ENCODE data around the gene IQCH.
A peak's percentile ranks its signal among the peaks of the same experiment; 100 is the strongest.
"Not testable (repeated sequence)": the region's sequence is repeated elsewhere in the genome, so short reads cannot be mapped to it uniquely, and the experiment has no call there.

IQCH gene

GRCh38 chr15:67422296-67422695 lies 167.7 kb downstream of the IQCH start:
- Histone ChIP-seq H3K27me3 (ENCODE audit: insufficient read depth, low read depth, severe bottlenecking) (no peaks in the 10 kb centered on the region), H3K4me3 (ENCODE audit: low read depth, low read length) (no peak overlapping the region), H3K27ac (no peak overlapping the region), H3K9me3 (ENCODE audit: severe bottlenecking) (no peaks in the 10 kb centered on the region), H3K36me3 (no peaks in the 10 kb centered on the region)
- peak; percentile 26; the same call in 1 of the 2 replicates for TF ChIP-seq CTCF (IDR thresholded peaks at IDR 0.05; ENCODE audit: low read depth, low read length)
- DNase-seq = no peak

DNA sequence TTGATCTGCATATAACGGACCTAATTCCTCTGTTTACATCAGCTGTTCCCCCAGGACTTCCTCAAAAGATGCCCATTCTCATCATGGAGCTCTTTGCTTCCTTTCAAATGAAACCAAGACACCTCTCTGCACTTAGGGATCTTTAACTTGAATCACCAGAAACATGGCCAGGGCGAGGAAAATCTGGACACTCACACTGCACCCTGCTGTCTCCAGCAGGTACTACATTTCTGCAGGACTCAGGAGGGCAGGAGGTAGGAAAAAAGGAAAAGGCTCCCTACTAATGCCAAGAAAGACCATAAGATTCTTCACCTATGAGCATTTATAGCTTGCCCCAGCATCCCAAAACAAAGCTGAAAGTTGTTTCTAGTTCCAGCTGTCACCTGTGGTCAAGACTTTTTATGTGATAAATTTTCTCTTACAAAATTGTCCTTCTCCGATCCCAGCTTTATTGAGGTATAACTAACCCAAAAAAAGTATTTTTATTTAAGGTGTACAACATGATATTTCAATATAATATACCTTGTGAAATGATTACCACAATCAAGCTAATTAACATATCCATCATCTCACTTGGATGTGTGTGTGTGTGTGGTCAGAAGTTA lies 179.0 kb downstream of the IQCH start:
- Histone ChIP-seq H3K36me3 (no peaks in the 10 kb centered on the region), H3K4me3 (ENCODE audit: low read depth, low read length) (no peak overlapping the region), H3K9me3 (ENCODE audit: severe bottlenecking) (no peaks in the 10 kb centered on the region), H3K27ac (no peak overlapping the region), H3K27me3 (ENCODE audit: insufficient read depth, low read depth, severe bottlenecking) (no peaks in the 10 kb centered on the region)
- DNase-seq = peak; percentile 54
- peak; percentile 73 for TF ChIP-seq CTCF (IDR thresholded peaks at IDR 0.05; ENCODE audit: low read depth, low read length)

DNA sequence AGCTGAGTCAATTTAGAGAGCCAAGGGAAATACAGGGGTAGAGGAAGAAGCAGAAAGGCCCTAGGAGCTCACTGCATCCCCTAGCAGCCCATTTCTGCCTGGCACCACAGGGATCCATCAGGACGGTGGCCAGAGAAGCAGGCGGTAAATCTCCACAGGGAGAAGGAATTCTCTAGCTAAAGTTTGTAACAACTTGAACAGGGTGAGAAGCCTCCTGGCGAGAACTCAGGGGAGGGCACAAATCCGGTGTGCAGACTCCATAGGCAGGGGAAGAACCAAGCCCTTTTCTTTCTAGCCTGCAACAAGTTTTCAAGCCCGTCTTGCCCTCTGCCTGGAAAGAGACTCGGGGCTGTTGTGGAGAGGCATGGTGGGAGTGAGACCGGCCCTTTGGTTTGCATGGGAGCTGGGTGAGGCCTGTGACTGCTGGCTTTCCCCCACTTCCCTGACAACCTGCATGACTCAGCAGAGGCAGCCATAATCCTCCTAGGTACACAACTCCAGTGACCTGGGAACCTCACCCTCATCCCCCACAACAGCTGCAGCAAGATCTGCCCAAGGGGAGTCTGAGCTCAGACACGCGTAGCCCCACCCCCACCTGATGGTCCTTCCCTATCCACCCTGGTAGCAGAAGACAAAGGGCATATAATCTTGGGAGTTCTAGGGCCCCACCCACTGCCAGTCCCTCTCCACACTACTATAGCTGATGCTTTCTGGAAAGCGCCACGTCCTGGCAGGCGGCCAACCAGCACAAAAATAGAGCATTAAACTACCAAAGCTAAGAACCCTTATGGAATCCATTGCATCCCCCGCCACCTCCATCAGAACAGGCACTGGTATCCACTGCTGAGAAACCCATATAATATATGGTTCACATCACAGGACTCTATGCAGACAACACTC lies 182.0 kb downstream of the IQCH start:
- H3K9me3 ChIP-seq (ENCODE audit: severe bottlenecking); H3K36me3 ChIP-seq; H3K27ac ChIP-seq; H3K4me3 ChIP-seq (ENCODE audit: low read depth, low read length); H3K27me3 ChIP-seq (ENCODE audit: insufficient read depth, low read depth, severe bottlenecking): not testable (repeated sequence)
- peak; percentile 55 for DNase-seq

GRCh38 chr15:67444100-67444499 lies 189.5 kb downstream of the IQCH start:
- Histone ChIP-seq H3K27me3 (ENCODE audit: insufficient read depth, low read depth, severe bottlenecking) (no peaks in the 10 kb centered on the region), H3K27ac (no peak overlapping the region), H3K36me3 (no peaks in the 10 kb centered on the region), H3K9me3 (ENCODE audit: severe bottlenecking) (no peaks in the 10 kb centered on the region), H3K4me3 (ENCODE audit: low read depth, low read length) (no peak overlapping the region)
- TF ChIP-seq CTCF (IDR thresholded peaks at IDR 0.05; ENCODE audit: low read depth, low read length) = no peak
- DNase-seq = no peak

GRCh38 chr15:67446449-67446848 lies 191.9 kb downstream of the IQCH start:
- H3K4me3 ChIP-seq (ENCODE audit: low read depth, low read length) = no peak overlapping the region
- H3K36me3 ChIP-seq = no peaks in the 10 kb centered on the region
- TF ChIP-seq CTCF (IDR thresholded peaks at IDR 0.05; ENCODE audit: low read depth, low read length) = no peak
- no peaks in the 10 kb centered on the region for H3K27me3 ChIP-seq (ENCODE audit: insufficient read depth, low read depth, severe bottlenecking)
- DNase-seq = no peak
- H3K9me3 ChIP-seq (ENCODE audit: severe bottlenecking) = no peaks in the 10 kb centered on the region
- no peak overlapping the region for H3K27ac ChIP-seq

GRCh38 chr15:67448372-67448771 lies 193.8 kb downstream of the IQCH start:
- H3K27ac ChIP-seq; H3K36me3 ChIP-seq; H3K27me3 ChIP-seq (ENCODE audit: insufficient read depth, low read depth, severe bottlenecking); H3K4me3 ChIP-seq (ENCODE audit: low read depth, low read length); DNase-seq; H3K9me3 ChIP-seq (ENCODE audit: severe bottlenecking): not testable (repeated sequence)

DNA sequence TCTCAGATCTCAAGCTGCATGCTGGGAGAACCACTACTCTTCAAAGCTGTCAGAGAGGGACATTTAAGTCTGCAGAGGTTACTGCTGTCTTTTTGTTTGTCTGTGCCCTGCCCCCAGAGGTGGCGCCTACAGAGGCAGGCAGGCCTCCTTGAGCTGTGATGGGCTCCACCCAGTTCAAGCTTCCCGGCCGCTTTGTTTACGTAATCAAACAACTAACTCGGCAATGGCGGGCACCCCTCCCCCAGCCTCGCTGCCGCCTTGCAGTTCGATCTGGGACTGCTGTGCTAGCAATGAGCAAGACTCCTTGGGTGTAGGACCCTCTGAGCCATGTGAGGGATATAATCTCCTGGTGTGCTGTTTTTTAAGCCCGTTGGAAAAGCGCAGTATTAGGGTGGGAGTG lies 199.1 kb downstream of the IQCH start:
- not testable (repeated sequence) for H3K36me3 ChIP-seq; H3K27me3 ChIP-seq (ENCODE audit: insufficient read depth, low read depth, severe bottlenecking); DNase-seq; H3K27ac ChIP-seq; H3K4me3 ChIP-seq (ENCODE audit: low read depth, low read length)
- H3K9me3 ChIP-seq (ENCODE audit: severe bottlenecking) = peaks cover 12% of the 10 kb centered on the region
